ENCODE data around the gene SLC30A1. TPM values are rescaled to one million over a fixed set of nuclear protein-coding genes. Genes with fewer than 3 reads are reported as not detected.

The SLC30A1 gene
- total and polyA plus RNA-seq, 7 donors = 4.2 to 11.8 (median 7.9) TPM

- WGBS, 2 donors = 63 to 87% methylated on average over 5 of the region's 5 CpGs
Measured at GRCh38 chr1:211527888-211528287, 51.1 kb downstream of the SLC30A1 start.

GRCh38 chr1:211527006-211527405 is 52.0 kb downstream of the SLC30A1 start:
- Histone ChIP-seq H3K4me1 (no peaks in the 10 kb centered on the region), H3K4me3 (no peak overlapping the region), H3K9me3 (no peaks in the 10 kb centered on the region), H3K27me3 (no peaks in the 10 kb centered on the region), H3K27ac (no peak overlapping the region), H3K36me3 (no peaks in the 10 kb centered on the region)
- no peak for TF ChIP-seq POLR2AphosphoS5 (IDR thresholded peaks at IDR 0.05)
- no peak for TF ChIP-seq POLR2A (IDR thresholded peaks at IDR 0.05)
- TF ChIP-seq EP300 (IDR thresholded peaks at IDR 0.05) = no peak
- no peak for TF ChIP-seq CTCF (IDR thresholded peaks at IDR 0.05)
- no peak for DNase-seq
- intact Hi-C loops (cut with DNase I) = no loop called here
- WGBS, 2 donors = 84 to 96% methylated on average over 3 of the region's 3 CpGs

More at GRCh38 chr1:211527888-211528287, 51.1 kb downstream of the SLC30A1 start:
- no peaks in the 10 kb centered on the region for H3K4me1 ChIP-seq
- DNase-seq = no peak
- no peaks in the 10 kb centered on the region for H3K27me3 ChIP-seq
- no peaks in the 10 kb centered on the region for H3K36me3 ChIP-seq
- no peak overlapping the region for H3K27ac ChIP-seq
- TF ChIP-seq POLR2AphosphoS5 (IDR thresholded peaks at IDR 0.05) (no peak), CTCF (IDR thresholded peaks at IDR 0.05) (no peak), POLR2A (IDR thresholded peaks at IDR 0.05) (no peak), EP300 (IDR thresholded peaks at IDR 0.05) (no peak)
- H3K9me3 ChIP-seq = no peaks in the 10 kb centered on the region
- intact Hi-C loops (cut with DNase I) = no loop called here
- no peak overlapping the region for H3K4me3 ChIP-seq

GRCh38 chr1:211526101-211526500 is 52.9 kb downstream of the SLC30A1 start:
- DNase-seq = no peak
- H3K27ac ChIP-seq = no peak overlapping the region
- H3K9me3 ChIP-seq = no peaks in the 10 kb centered on the region

GRCh38 chr1:211525101-211525676 is 53.8 kb downstream of the SLC30A1 start:
- no peaks in the 10 kb centered on the region for H3K36me3 ChIP-seq
- no peak overlapping the region for H3K4me3 ChIP-seq
- DNase-seq = no peak
- no peaks in the 10 kb centered on the region for H3K9me3 ChIP-seq
- no peaks in the 10 kb centered on the region for H3K27me3 ChIP-seq
- intact Hi-C loops (cut with DNase I) = no loop called here
- 95 to 96% methylated on average over 9 of the region's 9 CpGs for WGBS, 2 donors
- no peak overlapping the region for H3K27ac ChIP-seq
- no peak for TF ChIP-seq POLR2AphosphoS5 (IDR thresholded peaks at IDR 0.05)
- no peak for TF ChIP-seq EP300 (IDR thresholded peaks at IDR 0.05)
- TF ChIP-seq CTCF (IDR thresholded peaks at IDR 0.05) = no peak
- no peak for TF ChIP-seq POLR2A (IDR thresholded peaks at IDR 0.05)
- no peaks in the 10 kb centered on the region for H3K4me1 ChIP-seq

More at GRCh38 chr1:211526101-211526500, 52.9 kb downstream of the SLC30A1 start:
- Histone ChIP-seq H3K4me1 (no peaks in the 10 kb centered on the region), H3K4me3 (no peak overlapping the region), H3K27me3 (no peaks in the 10 kb centered on the region), H3K36me3 (no peaks in the 10 kb centered on the region)
- TF ChIP-seq CTCF (IDR thresholded peaks at IDR 0.05) (no peak), POLR2AphosphoS5 (IDR thresholded peaks at IDR 0.05) (no peak), EP300 (IDR thresholded peaks at IDR 0.05) (no peak), POLR2A (IDR thresholded peaks at IDR 0.05) (no peak)
- 75 to 84% methylated on average over 1 of the region's 1 CpG for WGBS, 2 donors
- intact Hi-C loops (cut with DNase I) = no loop called here

- no peak for DNase-seq
- TF ChIP-seq CTCF (IDR thresholded peaks at IDR 0.05) (no peak), EP300 (IDR thresholded peaks at IDR 0.05) (no peak), POLR2A (IDR thresholded peaks at IDR 0.05) (no peak), POLR2AphosphoS5 (IDR thresholded peaks at IDR 0.05) (no peak)
- WGBS, 2 donors = 92 to 94% methylated on average over 10 of the region's 10 CpGs
- no peaks in the 10 kb centered on the region for H3K36me3 ChIP-seq
- no peak overlapping the region for H3K27ac ChIP-seq
- no peak overlapping the region for H3K4me3 ChIP-seq
- no peaks in the 10 kb centered on the region for H3K4me1 ChIP-seq
- H3K27me3 ChIP-seq = no peaks in the 10 kb centered on the region
- intact Hi-C loops (cut with DNase I) = no loop called here
- H3K9me3 ChIP-seq = no peaks in the 10 kb centered on the region
Measured at GRCh38 chr1:211524521-211524920, 54.4 kb downstream of the SLC30A1 start.

Data from sigmoid colon (tissue), 7 donors.